Tibial nerve (tissue), 4 donors: ENCODE measurements around the gene SIPA1L3. TPM values are rescaled to one million over a fixed set of nuclear protein-coding genes. Genes with fewer than 3 reads are reported as not detected.
A peak's percentile ranks its signal among the peaks of the same experiment; 100 is the strongest.

Source experiments
- DNase-seq, 2 donors: peaks; one replicate each; pipeline ENCODE4 v3.0.0-alpha.2; 2019; ENCODE audit warnings: low spot score in 2 of 2
- H3K27ac ChIP-seq, 4 donors: fragments of 200-600 bp; sonication (generic) in 3 of 4; one replicate each; pipeline ENCODE4 v1.5.1; 2017 to 2019; ENCODE audit warnings: mild to moderate bottlenecking in 1 of 4
- H3K27me3 ChIP-seq, 2 donors: fragments of 200-600 bp; sonication (generic) in 1 of 2; one replicate each; pipeline versions ENCODE4 v1.5.1 to v1.6.0; 2017 to 2019
- H3K36me3 ChIP-seq, 3 donors: fragments of 200-600 bp; sonication (generic); one replicate each; pipeline ENCODE4 v1.5.1; 2018 to 2019
- H3K4me1 ChIP-seq, 4 donors: fragments of 200-600 bp; sonication (generic) in 3 of 4; one replicate each; pipeline ENCODE4 v1.5.1; 2017 to 2019
- H3K4me3 ChIP-seq, 4 donors: fragments of 200-600 bp; sonication (generic) in 3 of 4; one replicate each; pipeline ENCODE4 v1.5.1; 2017 to 2019; ENCODE audit warnings: mild to moderate bottlenecking in 1 of 4, moderate library complexity in 1 of 4
- H3K9me3 ChIP-seq, 4 donors: fragments of 200-600 bp; sonication (generic) in 3 of 4; one replicate each; pipeline ENCODE4 v1.5.1; 2017 to 2019
- EP300 ChIP-seq, 2 donors: sonication (generic); formaldehyde crosslinking; IDR thresholded peaks; one replicate each; pipeline ENCODE4 v1.6.1; 2017; ENCODE audit warnings: antibody characterized with exemption in 2 of 2, mild to moderate bottlenecking in 1 of 2
- POLR2A ChIP-seq, 2 donors: fragments of 450-650 bp; IDR thresholded peaks; one replicate each; pipeline ENCODE4 v1.6.1; 2017; ENCODE audit warnings: antibody characterized with exemption in 2 of 2, mild to moderate bottlenecking in 2 of 2, moderate library complexity in 2 of 2
- WGBS, 2 donors: methylation state at CpG; one replicate each; pipeline ENCODE4 v1.1.5; 2018; 5-methylcytosine and 5-hydroxymethylcytosine counted together
- total RNA-seq, 4 donors: library from RNA; depleted of rRNA; stranded (reverse); fragments of >200 nt; gene quantifications; one replicate each; pipeline ENCODE4 v1.1.0, GENCODE V29; 2016
- TF ChIP-seq, protein P1 (sequence below), 5 experiments: fragments of 200-600 bp in 3 of 5; fragments of 450-650 bp in 2 of 5; sonication (generic) in 3 of 5; IDR thresholded peaks; one replicate each; pipeline ENCODE4 v1.5.1; 2016 to 2019; ENCODE audit warnings: antibody characterized with exemption in 5 of 5, mild to moderate bottlenecking in 3 of 5, moderate library complexity in 2 of 5

SIPA1L3 gene
- total RNA-seq, 4 donors from 2014 or later: 8.3 to 43.9 (median 17.0) TPM

DNA sequence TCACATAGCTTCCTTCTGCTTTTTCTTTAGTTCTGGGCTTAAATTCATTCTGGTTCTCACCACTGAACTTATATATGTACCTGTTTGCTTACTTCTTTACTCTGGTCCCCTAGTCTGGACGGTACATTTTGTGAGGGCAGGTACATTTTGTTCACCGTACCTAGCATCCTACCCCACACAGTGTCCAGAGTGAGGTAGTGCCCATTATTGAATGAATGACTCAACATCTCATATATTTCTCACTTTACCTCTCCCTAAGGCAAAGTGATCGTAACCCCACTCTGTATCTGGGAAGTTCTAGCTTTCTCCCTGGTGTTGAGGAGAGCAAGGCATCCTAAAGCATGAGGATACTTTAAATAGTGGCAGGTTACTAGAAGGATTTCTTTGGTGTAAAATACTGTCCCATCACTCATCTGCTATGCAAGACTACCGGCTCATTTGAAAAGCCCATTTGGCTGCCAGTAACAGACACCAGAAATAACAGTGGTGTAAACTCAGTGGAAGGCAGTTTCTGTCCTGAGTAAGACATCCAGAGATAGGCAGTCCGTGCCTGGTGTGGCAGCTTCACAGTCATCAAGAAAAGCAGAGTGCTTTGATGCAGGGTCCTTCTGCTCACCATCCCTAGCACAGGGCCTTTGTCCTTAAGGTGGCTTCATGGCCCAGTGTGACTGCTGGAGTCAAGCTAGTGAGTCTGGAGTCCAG, 111.8 kb downstream of the SIPA1L3 start:
- Histone ChIP-seq H3K27me3 (no peaks in the 10 kb centered on the region), H3K36me3 (no peaks in the 10 kb centered on the region), H3K9me3 (no peaks in the 10 kb centered on the region), H3K27ac (no peak overlapping the region), H3K4me1 (peaks cover 0 to 11% (median 0%) of the 10 kb centered on the region in 4 donors), H3K4me3 (no peak overlapping the region)
- no peak for DNase-seq
- WGBS, 2 donors: 90% methylated on average over 5 of the region's 5 CpGs
- TF ChIP-seq POLR2A (IDR thresholded peaks at IDR 0.05) (no peak), EP300 (IDR thresholded peaks at IDR 0.05) (no peak)
- TF ChIP-seq, protein P1, sequence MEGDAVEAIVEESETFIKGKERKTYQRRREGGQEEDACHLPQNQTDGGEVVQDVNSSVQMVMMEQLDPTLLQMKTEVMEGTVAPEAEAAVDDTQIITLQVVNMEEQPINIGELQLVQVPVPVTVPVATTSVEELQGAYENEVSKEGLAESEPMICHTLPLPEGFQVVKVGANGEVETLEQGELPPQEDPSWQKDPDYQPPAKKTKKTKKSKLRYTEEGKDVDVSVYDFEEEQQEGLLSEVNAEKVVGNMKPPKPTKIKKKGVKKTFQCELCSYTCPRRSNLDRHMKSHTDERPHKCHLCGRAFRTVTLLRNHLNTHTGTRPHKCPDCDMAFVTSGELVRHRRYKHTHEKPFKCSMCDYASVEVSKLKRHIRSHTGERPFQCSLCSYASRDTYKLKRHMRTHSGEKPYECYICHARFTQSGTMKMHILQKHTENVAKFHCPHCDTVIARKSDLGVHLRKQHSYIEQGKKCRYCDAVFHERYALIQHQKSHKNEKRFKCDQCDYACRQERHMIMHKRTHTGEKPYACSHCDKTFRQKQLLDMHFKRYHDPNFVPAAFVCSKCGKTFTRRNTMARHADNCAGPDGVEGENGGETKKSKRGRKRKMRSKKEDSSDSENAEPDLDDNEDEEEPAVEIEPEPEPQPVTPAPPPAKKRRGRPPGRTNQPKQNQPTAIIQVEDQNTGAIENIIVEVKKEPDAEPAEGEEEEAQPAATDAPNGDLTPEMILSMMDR (IDR thresholded peaks at IDR 0.05): no peak

- Histone ChIP-seq H3K9me3 (no peaks in the 10 kb centered on the region), H3K27me3 (no peaks in the 10 kb centered on the region), H3K4me3 (no peak overlapping the region), H3K4me1 (peaks cover 0 to 12% (median 0%) of the 10 kb centered on the region in 4 donors), H3K27ac (no peak overlapping the region), H3K36me3 (no peaks in the 10 kb centered on the region)
- no peak for DNase-seq
- no peak for TF ChIP-seq EP300 (IDR thresholded peaks at IDR 0.05)
- TF ChIP-seq, protein P1 (IDR thresholded peaks at IDR 0.05): no peak
- 86 to 88% methylated on average over 2 of the region's 2 CpGs for WGBS, 2 donors
These were observed 112.4 kb downstream of the SIPA1L3 start for GRCh38 chr19:38019396-38019724.

- Histone ChIP-seq H3K27ac (no peak overlapping the region), H3K4me1 (peaks cover 0 to 12% (median 0%) of the 10 kb centered on the region in 4 donors), H3K4me3 (no peak overlapping the region), H3K9me3 (no peaks in the 10 kb centered on the region), H3K36me3 (no peaks in the 10 kb centered on the region), H3K27me3 (no peaks in the 10 kb centered on the region)
- no peak for DNase-seq
- no peak for TF ChIP-seq EP300 (IDR thresholded peaks at IDR 0.05)
- TF ChIP-seq POLR2A (IDR thresholded peaks at IDR 0.05): no peak
- TF ChIP-seq, protein P1 (IDR thresholded peaks at IDR 0.05): no peak
- 49 to 56% methylated on average over 4 of the region's 4 CpGs for WGBS, 2 donors
These were observed 113.3 kb downstream of the SIPA1L3 start for GRCh38 chr19:38020311-38020710.

DNA sequence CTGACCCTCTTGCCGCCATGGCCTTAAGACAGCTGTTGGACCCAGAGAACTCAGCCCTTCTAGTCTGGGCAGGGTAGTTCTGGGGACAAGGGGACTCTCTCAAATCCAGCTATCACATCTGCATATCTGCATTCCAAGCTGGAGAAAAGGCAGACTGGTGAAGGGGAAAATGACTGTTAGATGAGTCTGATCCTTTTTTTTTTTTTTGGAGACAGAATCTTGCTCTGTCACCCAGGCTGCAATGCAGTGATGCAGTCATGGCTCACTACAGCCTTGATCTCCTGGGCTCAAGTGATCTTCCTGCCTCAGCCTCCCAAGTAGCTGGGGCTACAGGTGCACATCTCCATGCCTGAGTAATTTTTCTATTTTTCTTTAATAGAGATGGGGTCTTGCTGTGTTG, 114.3 kb downstream of the SIPA1L3 start:
- no peak overlapping the region for H3K27ac ChIP-seq
- no peaks in the 10 kb centered on the region for H3K9me3 ChIP-seq
- H3K36me3 ChIP-seq: no peaks in the 10 kb centered on the region
- no peak overlapping the region for H3K4me3 ChIP-seq
- no peaks in the 10 kb centered on the region for H3K27me3 ChIP-seq
- DNase-seq: no peak
- TF ChIP-seq, protein P1 (IDR thresholded peaks at IDR 0.05): no peak
- no peak for TF ChIP-seq EP300 (IDR thresholded peaks at IDR 0.05)
- TF ChIP-seq POLR2A (IDR thresholded peaks at IDR 0.05): no peak
- H3K4me1 ChIP-seq: peaks cover 0 to 17% (median 0%) of the 10 kb centered on the region in 4 donors
- 100% methylated on average over 1 of the region's 1 CpG for WGBS, 2 donors

- no peak for TF ChIP-seq EP300 (IDR thresholded peaks at IDR 0.05)
- TF ChIP-seq POLR2A (IDR thresholded peaks at IDR 0.05): no peak
- TF ChIP-seq, protein P1 (IDR thresholded peaks at IDR 0.05): no peak
- Histone ChIP-seq H3K4me1 (peaks cover 0 to 17% (median 0%) of the 10 kb centered on the region in 4 donors), H3K4me3 (no peak overlapping the region), H3K36me3 (no peaks in the 10 kb centered on the region), H3K27me3 (no peaks in the 10 kb centered on the region), H3K9me3 (no peaks in the 10 kb centered on the region), H3K27ac (peak overlapping the region in 1 of 4 donors; percentile 25)
- 56 to 57% methylated on average over 13 of the region's 13 CpGs for WGBS, 2 donors
- DNase-seq: no peak
These were observed 116.0 kb downstream of the SIPA1L3 start for GRCh38 chr19:38022791-38023670.
